ENCODE results near the gene ACACB.
"Not testable (repeated sequence)": the region's sequence is repeated elsewhere in the genome, so short reads cannot be mapped to it uniquely, and the experiment has no call there.

Gene ACACB

DNA sequence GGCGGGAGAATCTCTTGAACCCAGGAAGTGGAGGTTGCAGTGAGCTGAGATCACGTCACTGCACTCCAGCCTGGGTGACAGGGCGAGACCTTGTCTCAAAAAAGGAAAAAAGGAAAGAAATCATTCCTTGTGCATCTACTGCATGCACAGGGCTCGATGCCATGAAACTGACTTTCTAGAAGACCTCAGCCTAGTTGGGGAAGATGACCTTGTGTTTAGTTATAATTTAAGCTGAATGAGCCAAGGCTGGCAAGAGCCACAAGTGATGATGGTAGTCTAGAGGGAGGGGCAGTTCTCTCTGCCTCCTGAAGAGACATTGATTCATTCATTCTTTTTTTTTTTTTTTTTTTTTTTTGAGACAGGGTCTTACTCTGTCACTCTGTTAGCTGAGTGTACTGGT lies 24.2 kb downstream of the ACACB start:
- DNase-seq (ENCODE audit: low read depth in 2 of 2) = no peak

DNA sequence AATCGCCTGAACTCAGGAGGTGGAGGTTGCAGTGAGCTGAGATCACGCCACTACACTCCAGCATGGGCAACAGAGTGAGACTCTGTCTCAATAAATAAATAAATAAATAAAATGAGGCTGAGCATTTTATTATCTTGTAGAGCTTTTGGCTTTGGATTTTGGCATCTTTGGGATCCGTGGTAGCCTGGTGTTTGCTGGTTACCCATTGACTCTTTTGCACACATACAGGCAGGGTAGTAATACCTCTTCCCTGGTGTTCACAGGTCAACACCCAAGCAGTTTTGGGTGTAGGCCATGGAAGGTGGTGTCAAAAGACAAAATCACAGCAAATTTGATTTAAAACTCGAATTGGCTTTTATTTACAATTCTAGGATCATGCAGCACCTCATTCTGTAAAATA lies 27.8 kb downstream of the ACACB start:
- DNase-seq (ENCODE audit: low read depth in 2 of 2) = no peak

DNA sequence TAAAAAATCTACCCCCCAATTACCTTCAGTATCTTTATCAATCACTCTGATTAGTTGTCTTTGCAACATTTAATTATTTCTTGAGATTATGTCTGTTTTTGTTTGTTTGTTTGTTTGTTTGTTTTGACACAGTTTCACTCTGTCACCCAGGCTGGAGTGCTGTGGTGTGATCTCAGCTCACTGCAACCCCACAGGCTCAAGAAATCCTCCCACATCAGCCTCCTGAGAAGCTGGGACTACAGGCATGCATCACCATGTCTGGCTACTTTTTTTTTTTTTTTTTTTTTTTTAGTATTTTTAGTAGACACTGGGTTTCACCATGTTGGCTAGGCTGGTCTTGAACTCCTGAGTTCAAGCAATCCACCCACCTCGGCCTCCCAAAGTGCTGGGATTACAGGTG lies 30.7 kb downstream of the ACACB start:
- not testable (repeated sequence) for DNase-seq (ENCODE audit: low read depth in 2 of 2)

DNA sequence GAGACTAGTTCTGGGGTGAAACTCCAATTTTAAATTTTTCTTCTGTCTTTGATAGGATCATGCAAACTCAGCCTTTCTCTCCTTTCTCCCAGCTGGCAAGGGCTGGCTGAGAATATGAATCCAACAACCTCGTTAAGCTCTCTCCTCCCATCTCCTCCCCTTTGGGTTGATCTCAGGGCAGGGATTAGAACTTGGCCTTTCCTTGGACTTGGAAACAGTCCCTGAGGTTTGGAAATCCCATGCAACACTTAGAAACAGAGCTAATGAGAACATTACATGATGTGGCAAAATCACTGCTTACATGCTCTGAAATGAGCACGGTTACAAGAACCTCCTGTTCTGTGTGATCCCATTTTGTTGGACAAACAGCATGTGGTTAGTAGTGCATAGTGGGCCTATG lies 31.6 kb downstream of the ACACB start:
- no peak for DNase-seq (ENCODE audit: low read depth in 2 of 2)

DNA sequence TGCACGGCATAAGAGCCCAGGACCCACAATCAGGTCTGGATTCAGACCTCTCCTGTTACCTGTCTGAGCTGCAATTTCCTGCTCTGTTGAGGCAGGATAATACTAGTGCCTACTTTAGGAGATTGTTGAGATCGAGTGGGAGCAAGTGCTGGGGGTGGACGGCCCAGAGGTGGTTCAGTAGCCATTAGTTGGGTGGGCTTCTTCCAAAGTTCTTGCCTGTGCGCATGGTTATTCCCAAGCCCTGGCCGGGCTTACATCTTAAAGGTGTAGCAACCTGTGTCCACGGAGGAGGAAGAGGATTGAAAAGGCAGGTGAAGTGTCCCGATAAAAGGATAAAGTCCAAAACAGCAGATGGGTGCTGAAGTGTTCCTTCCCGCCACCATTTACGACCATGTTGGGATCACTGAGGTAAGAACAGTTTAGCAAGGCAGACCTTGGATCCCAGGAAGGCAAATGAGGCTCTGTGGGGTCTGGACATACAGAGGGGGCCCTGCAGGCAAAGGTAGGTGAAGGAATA lies 33.8 kb downstream of the ACACB start:
- no peak for DNase-seq (ENCODE audit: low read depth in 2 of 2)

DNA sequence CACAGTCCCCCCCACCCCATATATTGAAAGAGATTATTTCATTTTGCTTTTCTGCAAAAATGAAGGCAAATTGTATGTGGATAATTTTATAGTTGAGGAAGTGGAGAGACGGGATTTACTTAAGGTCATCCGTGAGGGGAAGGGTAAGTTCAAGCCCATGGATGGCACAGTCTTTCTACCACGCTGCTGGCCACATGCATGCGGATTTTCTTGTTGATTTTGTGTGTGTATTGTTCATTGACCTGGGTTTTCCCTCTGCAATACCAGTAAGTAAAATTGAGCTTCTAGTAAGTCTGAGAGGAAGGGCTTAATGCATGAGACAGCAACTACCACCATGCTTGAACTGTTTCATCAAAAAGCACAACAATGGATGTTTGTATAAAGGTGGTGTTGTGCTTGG lies 35.1 kb downstream of the ACACB start:
- no peak for DNase-seq (ENCODE audit: low read depth in 2 of 2)

DNA sequence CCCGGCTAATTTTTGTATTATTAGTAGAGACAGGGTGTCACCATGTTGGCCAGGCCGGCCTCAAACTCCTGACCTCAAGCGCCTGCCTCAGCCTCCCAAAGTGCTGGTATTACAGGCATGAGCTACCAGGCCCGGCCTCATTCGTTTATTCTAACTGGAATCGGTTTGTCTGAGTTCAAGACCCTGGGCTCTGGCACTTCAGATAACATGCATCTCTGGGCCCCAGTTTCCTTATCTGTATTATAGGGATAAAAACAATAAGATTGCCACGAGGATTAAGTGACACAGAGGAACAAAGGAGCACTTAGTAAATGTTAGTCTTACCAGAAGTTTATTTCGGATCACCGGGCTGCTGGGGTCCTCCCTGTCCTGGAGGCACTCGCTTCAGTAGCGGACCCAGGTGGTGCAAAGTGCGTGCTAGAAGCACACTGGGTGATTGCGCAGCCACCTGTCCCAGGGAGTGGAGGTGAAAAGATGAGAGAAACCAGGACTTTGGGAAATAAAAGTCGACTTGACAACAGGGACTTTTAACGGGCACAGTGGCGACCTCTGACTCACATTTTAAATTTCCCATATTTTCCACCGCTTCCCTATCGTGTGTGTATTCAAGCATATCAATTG lies 37.5 kb downstream of the ACACB start:
- DNase-seq (ENCODE audit: low read depth in 2 of 2) = no peak

DNA sequence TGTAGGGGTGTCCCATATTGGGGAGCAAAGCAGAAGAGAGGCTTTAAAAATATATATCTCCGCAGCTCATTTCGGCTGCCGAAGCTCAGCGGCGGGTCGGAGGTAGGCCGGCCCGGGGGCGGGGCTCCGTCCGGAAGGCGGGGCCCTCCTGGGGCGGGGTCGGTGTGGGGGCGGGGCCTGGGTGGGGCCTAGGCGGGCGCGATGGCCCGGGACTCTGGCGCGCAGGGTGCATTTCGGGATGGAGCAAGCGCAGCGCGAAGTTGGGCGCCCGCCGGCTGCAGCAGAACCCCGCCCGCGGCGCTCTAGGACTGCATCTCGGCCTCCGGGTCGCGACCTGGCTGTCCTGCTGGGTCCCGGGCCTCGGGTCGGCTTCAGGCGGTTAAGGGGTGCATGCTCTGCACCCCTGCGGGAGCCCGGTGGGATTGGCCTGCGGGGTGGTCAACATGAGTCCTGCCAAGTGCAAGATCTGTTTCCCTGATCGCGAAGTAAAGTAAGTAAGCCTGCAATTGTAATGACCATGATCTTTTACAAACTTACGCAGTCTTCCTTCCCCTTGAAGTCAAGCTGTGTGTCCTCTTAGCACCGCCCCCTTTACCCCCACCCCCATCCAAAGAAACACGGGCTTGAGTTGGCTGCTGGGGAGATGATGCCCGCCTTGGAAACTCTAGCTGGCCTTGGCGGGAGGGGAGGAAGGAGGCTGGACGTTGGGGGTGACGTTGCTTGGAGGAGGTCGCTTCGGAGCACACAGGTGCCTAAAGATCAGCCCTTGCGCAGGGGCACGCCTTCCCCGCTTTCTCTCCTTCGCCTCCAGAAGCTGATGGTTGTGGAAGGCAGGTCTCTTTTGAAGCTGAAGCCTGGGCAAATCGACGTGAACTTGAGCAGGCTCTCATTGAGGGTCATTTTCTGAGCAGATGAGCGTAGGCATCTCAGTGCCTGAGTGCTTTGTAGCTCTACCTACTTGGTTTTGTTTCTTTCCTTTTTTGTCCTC lies 38.4 kb downstream of the ACACB start:
- peak in 1 of 2 experiments; percentile 19 for DNase-seq (ENCODE audit: low read depth in 2 of 2)

DNA sequence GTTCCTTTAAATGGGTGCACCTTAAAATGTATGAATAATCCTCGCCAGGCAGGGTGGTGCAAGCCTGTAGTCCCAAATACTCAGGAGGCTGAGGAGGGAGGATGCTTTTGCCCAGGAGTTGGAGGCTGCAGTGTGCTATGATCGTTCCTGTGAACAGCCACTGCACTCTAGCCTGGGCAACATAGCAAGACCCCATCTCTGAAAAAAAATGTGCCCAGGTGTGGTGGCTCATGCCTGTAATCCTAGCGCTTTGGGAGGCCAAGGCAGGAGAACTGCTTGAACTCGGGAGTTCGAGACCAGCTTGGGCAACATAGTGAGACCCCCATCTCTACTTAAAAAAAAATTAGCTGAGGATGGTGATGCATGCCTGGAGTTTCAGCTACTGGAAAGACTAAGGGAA lies 39.6 kb downstream of the ACACB start:
- DNase-seq (ENCODE audit: low read depth in 2 of 2) = no peak

DNA sequence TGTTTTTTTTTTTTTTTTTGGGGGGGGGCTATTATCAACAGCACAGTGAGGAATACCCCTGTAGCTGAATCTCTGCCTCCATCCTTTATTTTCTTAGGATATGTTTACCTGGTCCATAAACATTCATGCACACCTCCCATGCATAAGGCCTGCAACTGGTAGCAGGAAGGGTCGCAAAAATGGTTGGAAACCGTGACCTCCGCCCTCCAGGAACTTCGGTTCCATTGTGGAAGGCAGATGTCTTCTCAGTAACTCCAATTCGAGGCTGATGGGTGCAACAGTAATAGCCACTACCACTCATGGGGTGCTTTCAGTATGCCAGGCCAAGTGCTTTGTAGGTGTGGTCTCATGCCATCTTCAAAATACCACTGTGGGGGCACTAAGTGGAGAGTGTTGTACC lies 40.2 kb downstream of the ACACB start:
- DNase-seq (ENCODE audit: low read depth in 2 of 2) = no peak

DNA sequence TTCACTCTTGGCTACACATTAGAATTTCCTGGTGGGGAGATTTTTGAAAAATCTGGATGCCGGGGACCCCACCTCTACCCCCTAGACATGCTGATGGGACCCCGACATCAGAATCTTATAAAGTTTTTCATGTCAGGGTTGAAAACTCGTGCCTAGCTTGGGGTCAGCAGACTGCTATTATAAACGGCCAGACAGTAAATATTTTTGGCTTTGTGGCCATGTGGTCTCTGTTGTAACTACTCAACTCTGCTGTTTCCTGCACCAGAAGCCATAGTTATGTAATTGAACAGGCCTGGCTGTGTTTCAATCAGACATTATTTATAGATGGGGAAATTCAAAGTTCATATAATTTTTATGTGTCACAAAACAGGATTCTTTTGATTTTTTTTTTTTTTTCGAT lies 41.6 kb downstream of the ACACB start:
- DNase-seq (ENCODE audit: low read depth in 2 of 2) = no peak

DNA sequence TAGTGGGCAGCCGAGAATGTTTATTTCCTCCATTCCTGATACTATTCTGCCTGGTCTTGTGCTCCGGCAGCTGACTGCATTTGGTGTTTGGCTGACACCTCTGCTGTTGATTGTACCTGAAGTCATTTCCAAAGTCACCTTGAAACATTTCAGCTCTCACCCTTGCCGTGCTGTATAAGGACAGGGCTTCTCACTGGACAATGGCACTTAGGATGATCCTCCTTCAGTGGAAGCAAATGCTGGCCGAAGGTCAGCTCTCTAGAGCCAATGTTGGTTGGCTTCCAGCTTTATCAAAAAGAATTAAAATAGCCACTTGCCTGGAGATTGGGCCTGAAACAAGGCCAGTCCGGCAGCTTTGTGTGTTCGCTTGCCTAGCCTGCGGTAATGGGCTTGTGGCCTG lies 44.0 kb downstream of the ACACB start:
- no peak for DNase-seq (ENCODE audit: low read depth in 2 of 2)

DNA sequence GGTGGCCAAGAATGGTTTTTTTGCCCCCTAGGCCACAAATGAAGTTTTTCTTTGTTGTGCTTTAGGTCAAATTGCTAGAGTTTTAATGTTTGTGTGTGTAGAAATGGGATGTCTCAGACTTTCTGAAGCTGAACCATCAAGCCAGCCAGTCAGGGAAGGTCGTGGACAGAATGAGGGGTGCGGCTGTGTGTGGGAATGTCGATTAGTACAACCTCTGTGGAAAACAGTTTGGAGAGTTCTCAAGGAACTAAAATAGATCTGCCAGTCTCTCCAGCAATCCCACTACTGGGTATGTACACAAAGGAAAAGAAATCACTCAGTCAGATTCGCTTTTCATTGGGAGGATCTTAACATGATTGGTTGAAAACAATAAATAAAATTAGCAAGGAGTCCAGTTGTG lies 44.5 kb downstream of the ACACB start:
- no peak for DNase-seq (ENCODE audit: low read depth in 2 of 2)

DNA sequence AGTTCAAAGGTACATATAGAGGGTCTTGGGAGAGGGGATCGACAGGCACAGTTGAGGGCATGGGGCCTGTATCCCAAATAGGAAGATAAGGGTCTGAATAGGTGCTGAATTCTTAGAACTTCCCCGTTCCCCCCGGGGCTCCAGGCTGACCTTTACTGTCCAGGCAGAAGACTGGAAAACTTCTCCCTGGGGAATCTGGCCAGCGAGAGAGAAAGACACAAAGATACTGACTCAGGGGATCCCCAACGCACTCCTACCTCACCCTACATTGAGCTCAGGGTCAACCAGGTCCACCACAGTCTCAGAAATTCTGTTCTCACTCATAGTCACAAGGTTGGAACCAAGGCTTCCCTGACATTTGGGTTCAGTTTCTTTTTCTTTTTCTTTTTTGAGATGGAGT lies 46.2 kb downstream of the ACACB start:
- DNase-seq (ENCODE audit: low read depth in 2 of 2) = no peak

DNA sequence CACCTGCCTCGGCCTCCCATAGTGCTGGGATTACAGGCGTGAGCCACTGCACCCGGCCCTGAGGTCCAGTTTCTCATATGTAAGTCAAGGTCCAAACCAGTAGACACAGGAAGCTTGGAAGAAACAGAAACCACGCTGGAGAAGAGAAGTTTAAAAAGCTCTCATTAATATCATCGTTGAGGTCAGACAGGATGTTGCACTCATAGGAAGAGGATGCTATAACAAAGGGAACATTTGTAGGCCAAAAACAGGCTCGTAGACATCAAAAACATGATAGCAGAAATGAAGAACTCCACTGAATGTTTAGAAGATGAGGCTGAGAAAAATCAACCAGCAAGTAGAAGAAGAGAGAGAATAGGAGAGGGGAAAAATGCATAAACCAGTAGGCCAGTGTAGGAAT lies 46.8 kb downstream of the ACACB start:
- DNase-seq (ENCODE audit: low read depth in 2 of 2) = no peak

DNA sequence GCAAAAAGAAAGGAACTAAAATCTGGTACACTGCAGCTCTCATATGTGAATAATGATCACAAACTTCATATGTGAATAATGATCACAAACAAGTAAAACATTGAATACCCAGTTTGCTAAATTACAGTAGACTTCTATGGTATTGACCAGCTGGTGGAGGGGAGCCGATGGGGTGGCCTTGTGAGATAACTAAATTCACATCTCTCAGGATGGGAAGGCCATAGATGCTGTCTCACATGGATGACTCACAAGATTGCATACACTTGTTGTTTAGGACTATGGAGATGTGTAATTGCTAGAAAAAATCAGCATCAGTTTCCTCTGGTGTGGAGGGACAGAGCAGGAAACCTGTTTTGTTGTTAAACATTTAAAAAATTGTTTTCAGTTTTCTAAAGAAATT lies 49.2 kb downstream of the ACACB start:
- DNase-seq (ENCODE audit: low read depth in 2 of 2) = no peak

DNA sequence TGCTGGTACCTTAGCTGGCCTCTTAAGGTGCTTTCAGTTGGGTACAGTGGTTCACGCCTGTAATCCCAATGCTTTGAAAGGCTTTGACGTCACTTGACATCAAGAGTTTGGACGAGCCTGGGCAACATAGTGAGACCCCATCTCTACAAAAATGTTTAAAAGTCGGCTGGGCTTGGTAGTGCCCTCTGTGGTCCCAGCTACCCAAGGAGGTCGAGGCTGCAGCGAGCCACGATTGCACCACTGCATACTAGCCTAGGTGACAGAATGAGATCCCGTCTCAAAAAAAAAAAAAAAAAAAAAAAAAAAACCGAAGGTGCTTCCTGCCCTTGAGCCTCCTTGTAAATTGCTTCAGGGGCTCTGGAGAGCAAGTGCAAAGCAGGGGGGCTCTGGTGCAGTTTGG lies 50.0 kb downstream of the ACACB start:
- no peak for DNase-seq (ENCODE audit: low read depth in 2 of 2)

DNA sequence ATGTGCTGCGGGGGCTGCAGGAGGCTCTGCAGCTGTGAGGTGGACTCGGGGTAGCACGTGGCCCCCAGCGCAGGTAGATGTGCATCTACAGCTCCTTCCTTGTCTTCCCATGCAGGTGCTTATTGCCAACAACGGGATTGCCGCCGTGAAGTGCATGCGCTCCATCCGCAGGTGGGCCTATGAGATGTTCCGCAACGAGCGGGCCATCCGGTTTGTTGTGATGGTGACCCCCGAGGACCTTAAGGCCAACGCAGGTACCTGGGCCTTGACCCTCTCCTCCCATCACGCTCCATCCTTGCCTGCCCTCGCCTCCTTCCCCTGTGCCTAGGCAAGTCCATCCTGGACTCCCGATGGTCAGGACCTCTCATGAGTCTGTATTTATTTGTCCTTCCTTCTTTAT lies 51.4 kb downstream of the ACACB start:
- DNase-seq (ENCODE audit: low read depth in 2 of 2) = no peak

DNA sequence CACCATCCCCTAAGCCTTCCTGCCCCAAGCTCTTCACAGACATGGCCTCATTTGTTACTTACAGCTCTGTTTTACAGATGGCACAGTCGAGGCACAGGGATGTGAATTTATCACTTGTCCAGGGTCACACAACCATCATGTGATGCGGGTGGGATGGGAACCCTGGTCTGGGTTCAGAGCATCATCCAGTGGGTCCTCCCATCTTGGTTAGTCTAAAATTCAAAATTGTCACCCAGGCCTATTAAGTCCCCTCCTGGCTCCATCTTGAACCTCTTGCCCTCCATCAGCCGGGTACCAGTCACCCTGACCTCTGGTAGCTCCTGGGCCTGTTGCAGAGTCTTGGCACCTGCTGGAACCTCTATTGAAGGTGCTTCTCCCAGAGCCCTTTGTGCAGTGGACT lies 52.9 kb downstream of the ACACB start:
- no peak for DNase-seq (ENCODE audit: low read depth in 2 of 2)

DNA sequence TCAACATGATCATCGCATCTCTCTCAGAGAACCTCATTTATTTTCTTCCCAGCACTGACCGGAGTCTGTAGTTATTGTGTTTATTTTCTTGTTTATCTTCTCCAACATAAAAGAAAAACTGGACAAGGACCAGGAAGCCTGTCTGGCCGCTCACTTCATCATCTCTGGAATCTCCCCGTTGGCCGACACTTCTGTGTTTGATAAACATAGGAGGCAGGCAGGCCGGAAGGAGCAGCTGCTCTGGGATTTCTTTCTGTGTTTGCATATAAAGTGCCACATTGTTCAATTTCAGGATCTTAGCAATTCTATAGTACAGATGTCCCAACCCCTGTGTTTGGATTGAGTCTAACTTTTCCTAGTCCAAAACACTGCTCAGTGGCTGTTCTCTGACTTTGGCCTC lies 53.3 kb downstream of the ACACB start:
- DNase-seq (ENCODE audit: low read depth in 2 of 2) = no peak

DNA sequence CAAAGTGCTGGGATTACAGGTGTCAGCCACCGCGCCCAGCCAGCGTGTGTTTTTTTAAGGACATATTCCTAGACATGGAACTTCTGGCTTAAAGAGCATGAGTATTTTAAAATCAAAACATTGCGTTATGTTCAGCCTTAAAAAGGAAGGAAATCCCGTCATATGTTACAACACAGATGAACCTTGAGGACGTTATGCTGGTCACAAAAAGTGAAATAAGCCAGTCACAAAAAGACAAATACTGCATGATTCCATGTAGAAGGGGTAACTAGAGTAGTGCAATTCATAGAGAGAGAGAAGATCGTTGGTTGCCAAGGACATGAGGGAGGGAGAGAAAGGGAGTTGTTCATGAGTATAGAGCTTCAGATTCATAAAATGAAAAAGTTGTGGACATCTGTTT lies 53.9 kb downstream of the ACACB start:
- no peak for DNase-seq (ENCODE audit: low read depth in 2 of 2)

DNA sequence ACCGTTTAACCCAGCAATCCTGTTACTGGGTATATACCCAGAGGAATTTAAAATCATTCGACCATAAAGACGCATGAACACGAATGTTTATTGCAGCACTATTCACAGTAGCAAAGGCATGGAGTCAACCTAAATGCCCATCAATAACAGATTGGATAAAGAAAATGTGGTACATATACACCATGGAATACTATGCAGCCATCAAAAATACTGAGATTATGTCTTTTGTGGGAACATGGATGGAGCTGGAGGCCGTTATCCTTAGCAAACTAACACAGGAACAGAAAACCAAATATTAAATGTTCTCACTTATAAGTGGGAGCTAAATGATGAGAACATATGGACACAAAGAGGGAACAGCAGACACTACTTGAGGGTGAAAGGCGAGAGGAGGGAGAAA lies 56.4 kb downstream of the ACACB start:
- DNase-seq (ENCODE audit: low read depth in 2 of 2) = not testable (repeated sequence)

All from fibroblast of skin of left quadriceps (primary cell).